Psoas muscle (tissue), 8 donors: ENCODE results near the gene ACSM5. TPM values are rescaled to one million over a fixed set of nuclear protein-coding genes. Genes with fewer than 3 reads are reported as not detected.
A peak's percentile ranks its signal among the peaks of the same experiment; 100 is the strongest.

Experiments
- ATAC-seq, 4 donors: fragments of 200-7000 bp; cut with Tn5 transposase; one replicate each; pipeline ENCODE4 v1.9.1; 2020; ENCODE audit warnings: moderate library complexity in 3 of 4, mild to moderate bottlenecking in 2 of 4
- DNase-seq, 2 donors: peaks; one replicate each; pipeline ENCODE4 v3.0.0-alpha.2; 2020
- H3K27ac ChIP-seq: fragments of 200-600 bp; one replicate; pipeline ENCODE4 v1.8.0; 2022
- H3K27me3 ChIP-seq, 3 donors: fragments of 200-600 bp in 1 of 3; one replicate each; pipeline versions ENCODE4 v1.6.1 to v1.8.0; 2013 to 2022; ENCODE audit warnings: low read length in 2 of 3, mild to moderate bottlenecking in 2 of 3, moderate library complexity in 1 of 3; ENCODE audit not compliant: insufficient read depth in 3 of 3
- H3K36me3 ChIP-seq, 2 donors: fragments of 200-600 bp in 1 of 2; one replicate each; pipeline versions ENCODE4 v1.6.1 to v1.8.0; 2013 to 2022; ENCODE audit warnings: low read depth in 1 of 2, mild to moderate bottlenecking in 1 of 2, moderate library complexity in 1 of 2; ENCODE audit not compliant: insufficient read depth in 1 of 2
- H3K4me1 ChIP-seq: fragments of 200-600 bp; one replicate; pipeline ENCODE4 v1.8.0; 2022
- H3K4me3 ChIP-seq: fragments of 200-600 bp; one replicate; pipeline ENCODE4 v1.8.0; 2022; ENCODE audit warnings: mild to moderate bottlenecking
- H3K9me3 ChIP-seq: fragments of 200-600 bp; one replicate; pipeline ENCODE4 v1.8.0; 2022
- WGBS, 3 donors: extraction: QIAGEN DNeasy Blood & Tissue Kit; methylation state at CpG; one replicate each; pipeline versions ENCODE4 v1.1.6 to v1.1.7; 2013; 5-methylcytosine and 5-hydroxymethylcytosine counted together
- intact Hi-C, 2 donors: fragments of 100-400 bp; cut with DNase I; formaldehyde crosslinking; loops; one replicate each; pipeline versions ENCODE4 v1.11.0 to v1.14.2; 2022
- long read RNA-seq, 2 donors: library from polyadenylated mRNA; unstranded; transcript quantifications; one replicate each; pipeline ENCODE4 v2.0.0, GENCODE V29; 2021
- polyA plus RNA-seq, 3 donors: library from polyadenylated mRNA; stranded (reverse); fragments of 200-250 nt; gene quantifications; one replicate each; pipeline ENCODE4 v1.2.3, GENCODE V29; 2013
- total RNA-seq, 4 donors: library from RNA; stranded (reverse); fragmentation: NEBNext Ultra II Directional in 2 of 4; extraction: Animal tissue kit (Norgen Biotek cat#: 25700) in 2 of 4; gene quantifications; one replicate each; pipeline versions ENCODE4 v1.2.1 to v1.2.4, GENCODE V29; 2021 to 2023
- TF ChIP-seq, protein P1 (sequence below): fragments of 200-600 bp; IDR thresholded peaks from one replicate; pipeline ENCODE4 v1.8.0; 2022; ENCODE audit warnings: antibody characterized with exemption
- donor health status: healthy with polysubstance abuse.
- donor health status: DM: no; HTN: no; CAD: no; lungs with moderate emphysema.
- donor health status: Bipolar disorder and iron deficiency.
- donor health status: healthy.
- donor health status: DM: yes; HTN: yes; CAD: no.
- donor health status: DM: no; HTN: no; CAD: no.
- donor health status: DM: no; HTN: no; CAD: no.
- donor health status: DM: yes; HTN: yes; CAD: no.

Gene ACSM5, protein sequence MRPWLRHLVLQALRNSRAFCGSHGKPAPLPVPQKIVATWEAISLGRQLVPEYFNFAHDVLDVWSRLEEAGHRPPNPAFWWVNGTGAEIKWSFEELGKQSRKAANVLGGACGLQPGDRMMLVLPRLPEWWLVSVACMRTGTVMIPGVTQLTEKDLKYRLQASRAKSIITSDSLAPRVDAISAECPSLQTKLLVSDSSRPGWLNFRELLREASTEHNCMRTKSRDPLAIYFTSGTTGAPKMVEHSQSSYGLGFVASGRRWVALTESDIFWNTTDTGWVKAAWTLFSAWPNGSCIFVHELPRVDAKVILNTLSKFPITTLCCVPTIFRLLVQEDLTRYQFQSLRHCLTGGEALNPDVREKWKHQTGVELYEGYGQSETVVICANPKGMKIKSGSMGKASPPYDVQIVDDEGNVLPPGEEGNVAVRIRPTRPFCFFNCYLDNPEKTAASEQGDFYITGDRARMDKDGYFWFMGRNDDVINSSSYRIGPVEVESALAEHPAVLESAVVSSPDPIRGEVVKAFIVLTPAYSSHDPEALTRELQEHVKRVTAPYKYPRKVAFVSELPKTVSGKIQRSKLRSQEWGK
- total RNA-seq (1 to 10 TPM; 2.4 to 7.9 (median 4.0) TPM), polyA plus RNA-seq (1 to 10 TPM; 1.2 to 4.5 (median 4.3) TPM)
- long read RNA-seq, donor 1, partial matches to known transcripts: 0 of 5 reads
- long read RNA-seq, donor 1, other reads (novel, unspliced or antisense): 1 of 5 reads
- long read RNA-seq, donor 2, partial matches to known transcripts: 3 of 8 reads
- long read RNA-seq, donor 2, other reads (novel, unspliced or antisense): 0 of 8 reads

DNA sequence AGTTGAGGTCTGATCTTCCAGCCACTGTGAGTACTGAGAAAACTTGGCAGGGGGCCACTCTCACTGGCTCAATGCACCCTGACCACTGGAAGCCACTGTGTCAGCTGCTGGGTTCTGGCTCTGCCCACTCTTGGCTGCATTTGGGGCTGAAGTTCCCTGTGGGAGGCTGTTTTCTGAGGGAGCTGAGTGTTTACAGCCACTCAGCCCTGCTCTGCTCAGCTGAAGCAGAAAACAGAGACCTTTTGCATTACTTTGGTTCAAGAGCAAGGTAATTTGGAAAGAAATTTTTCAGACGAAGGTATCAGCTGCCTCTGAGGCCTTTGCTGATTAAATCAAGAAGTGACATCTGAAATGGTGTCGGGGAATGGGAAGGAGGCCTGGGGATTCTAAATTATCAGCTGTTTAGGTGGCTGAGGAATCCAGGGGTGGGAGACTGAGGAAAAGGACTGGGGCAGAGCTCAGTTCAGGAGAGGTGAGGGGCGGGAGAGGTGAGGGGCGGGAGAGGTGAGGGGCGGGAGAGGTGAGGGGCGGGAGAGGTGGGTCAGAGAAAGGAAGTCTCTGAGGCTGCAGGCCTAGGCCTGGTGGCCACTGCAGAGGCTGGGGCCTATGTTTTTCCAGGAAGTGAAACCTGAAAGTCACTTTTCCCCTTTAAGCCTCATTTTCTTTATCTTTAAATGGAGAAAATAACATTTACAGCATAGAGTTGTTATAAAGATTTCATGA is at the start of gene ACSM5:
ACSM5 (plus strand) TSS at position 137 of the 723 bp plus-strand sequence. CDS start 1,951 bp downstream, outside the sequence.
- Histone ChIP-seq H3K27ac (peak within 1 kb of the TSS; percentile 46), H3K36me3 (no peaks in the 10 kb centered on the region), H3K4me1 (no peaks in the 10 kb centered on the region), H3K9me3 (no peaks in the 10 kb centered on the region), H3K27me3 (no peaks in the 10 kb centered on the region), H3K4me3 (peak within 1 kb of the TSS; percentile 57)
- intact Hi-C loops: no loop called here
- ATAC-seq (peak; percentile 53 to 93 (median 72)), DNase-seq (peak; percentile 53 to 86)
- TF ChIP-seq, protein P1, sequence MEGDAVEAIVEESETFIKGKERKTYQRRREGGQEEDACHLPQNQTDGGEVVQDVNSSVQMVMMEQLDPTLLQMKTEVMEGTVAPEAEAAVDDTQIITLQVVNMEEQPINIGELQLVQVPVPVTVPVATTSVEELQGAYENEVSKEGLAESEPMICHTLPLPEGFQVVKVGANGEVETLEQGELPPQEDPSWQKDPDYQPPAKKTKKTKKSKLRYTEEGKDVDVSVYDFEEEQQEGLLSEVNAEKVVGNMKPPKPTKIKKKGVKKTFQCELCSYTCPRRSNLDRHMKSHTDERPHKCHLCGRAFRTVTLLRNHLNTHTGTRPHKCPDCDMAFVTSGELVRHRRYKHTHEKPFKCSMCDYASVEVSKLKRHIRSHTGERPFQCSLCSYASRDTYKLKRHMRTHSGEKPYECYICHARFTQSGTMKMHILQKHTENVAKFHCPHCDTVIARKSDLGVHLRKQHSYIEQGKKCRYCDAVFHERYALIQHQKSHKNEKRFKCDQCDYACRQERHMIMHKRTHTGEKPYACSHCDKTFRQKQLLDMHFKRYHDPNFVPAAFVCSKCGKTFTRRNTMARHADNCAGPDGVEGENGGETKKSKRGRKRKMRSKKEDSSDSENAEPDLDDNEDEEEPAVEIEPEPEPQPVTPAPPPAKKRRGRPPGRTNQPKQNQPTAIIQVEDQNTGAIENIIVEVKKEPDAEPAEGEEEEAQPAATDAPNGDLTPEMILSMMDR: no peak
- WGBS, 3 donors: 49 to 61% (median 57%) methylated on average over 6 of the region's 6 CpGs

DNA sequence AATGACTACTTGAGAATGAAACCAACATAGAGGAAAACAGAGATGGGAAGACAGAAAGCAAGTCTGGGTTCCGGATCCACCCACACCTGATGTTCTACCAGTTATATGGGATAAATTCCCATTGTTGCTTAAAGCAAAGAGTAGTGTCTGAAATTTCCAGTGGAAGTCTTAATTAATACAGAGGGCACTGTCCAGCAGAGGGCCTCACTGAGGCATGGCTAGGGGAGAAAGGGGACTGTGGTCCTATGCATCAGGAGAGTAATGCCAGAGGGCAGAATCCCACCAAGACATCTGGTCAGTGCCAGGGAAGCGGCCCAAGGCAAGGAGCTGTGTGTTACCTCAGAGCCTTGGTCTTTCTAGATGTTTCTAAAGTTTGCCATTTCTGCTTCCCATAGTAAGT is 49.3 kb upstream of the ACSM5 start:
- Histone ChIP-seq H3K36me3 (no peaks in the 10 kb centered on the region), H3K27ac (no peak overlapping the region), H3K9me3 (no peaks in the 10 kb centered on the region), H3K4me3 (no peak overlapping the region), H3K27me3 (no peaks in the 10 kb centered on the region), H3K4me1 (no peaks in the 10 kb centered on the region)
- WGBS, 3 donors: 58 to 70% (median 61%) methylated on average over 2 of the region's 2 CpGs
- TF ChIP-seq, protein P1: no peak
- ATAC-seq: no peak
- intact Hi-C loops: no loop called here
- no peak for DNase-seq

DNA sequence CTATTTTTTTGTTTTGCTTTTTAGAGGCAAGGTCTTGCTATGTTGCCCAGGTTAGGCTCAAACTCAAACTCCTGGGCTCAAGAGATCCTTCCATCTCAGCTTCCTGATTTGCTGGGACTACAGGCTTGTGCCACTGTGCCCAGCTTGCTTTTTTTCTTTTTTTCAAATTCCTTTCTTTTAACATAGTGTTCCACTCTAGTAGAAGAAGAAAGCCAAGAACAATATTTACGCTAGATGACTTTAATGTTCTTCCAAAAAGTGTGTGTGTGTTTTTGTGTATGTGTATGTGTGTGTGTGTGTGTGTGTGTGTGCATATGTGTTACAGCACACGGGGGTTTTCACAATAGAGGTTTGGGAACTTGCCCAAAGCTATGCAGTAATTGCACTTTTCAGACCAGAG is 46.1 kb upstream of the ACSM5 start:
- no peak for DNase-seq
- H3K27me3 ChIP-seq: no peaks in the 10 kb centered on the region
- intact Hi-C loops: no loop called here
- TF ChIP-seq, protein P1: no peak
- H3K9me3 ChIP-seq: no peaks in the 10 kb centered on the region
- no peak overlapping the region for H3K27ac ChIP-seq
- no peaks in the 10 kb centered on the region for H3K4me1 ChIP-seq
- no peak overlapping the region for H3K4me3 ChIP-seq
- WGBS, 3 donors: 29 to 38% (median 35%) methylated on average over 2 of the region's 2 CpGs
- no peak for ATAC-seq
- no peaks in the 10 kb centered on the region for H3K36me3 ChIP-seq

DNA sequence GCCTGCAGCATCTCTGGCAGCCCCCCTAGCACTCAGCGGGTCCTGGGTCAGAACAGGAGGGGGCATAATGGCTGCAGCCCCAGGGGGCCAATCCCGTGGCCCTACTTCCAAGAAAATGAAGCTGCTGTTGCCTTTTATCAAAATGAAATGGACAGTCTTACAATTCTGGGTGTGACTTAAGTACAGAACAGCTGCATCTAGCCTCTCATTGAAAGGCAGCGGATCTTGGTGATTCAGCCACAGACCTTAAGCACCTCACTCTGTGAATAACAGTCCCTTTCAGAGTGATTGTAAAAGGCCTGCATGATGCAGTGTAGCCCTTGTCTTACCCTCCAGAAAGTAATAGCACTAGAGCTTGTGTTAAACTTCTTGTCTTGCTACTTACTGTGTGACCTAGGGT is 45.3 kb upstream of the ACSM5 start:
- TF ChIP-seq, protein P1: no peak
- intact Hi-C loops: no loop called here

More for the DNA sequence above, 45.3 kb upstream of the ACSM5 start:
- Histone ChIP-seq H3K27me3 (no peaks in the 10 kb centered on the region), H3K4me1 (no peaks in the 10 kb centered on the region), H3K36me3 (no peaks in the 10 kb centered on the region), H3K4me3 (no peak overlapping the region), H3K9me3 (no peaks in the 10 kb centered on the region), H3K27ac (no peak overlapping the region)
- ATAC-seq: no peak
- no peak for DNase-seq
- 18 to 50% (median 25%) methylated on average over 3 of the region's 3 CpGs for WGBS, 3 donors
